Psoas muscle (tissue), 8 donors: ENCODE measurements around the gene DCTN2. TPM values are rescaled to one million over a fixed set of nuclear protein-coding genes. Genes with fewer than 3 reads are reported as not detected.

ENCODE experiments used
- ATAC-seq, 4 donors: fragments of 200-7000 bp; cut with Tn5 transposase; one replicate each; pipeline ENCODE4 v1.9.1; 2020; ENCODE audit warnings: moderate library complexity in 3 of 4, mild to moderate bottlenecking in 2 of 4
- DNase-seq, 2 donors: peaks; one replicate each; pipeline ENCODE4 v3.0.0-alpha.2; 2020
- H3K27ac ChIP-seq: fragments of 200-600 bp; one replicate; pipeline ENCODE4 v1.8.0; 2022
- H3K27me3 ChIP-seq, 3 donors: fragments of 200-600 bp in 1 of 3; one replicate each; pipeline versions ENCODE4 v1.6.1 to v1.8.0; 2013 to 2022; ENCODE audit warnings: low read length in 2 of 3, mild to moderate bottlenecking in 2 of 3, moderate library complexity in 1 of 3; ENCODE audit not compliant: insufficient read depth in 3 of 3
- H3K36me3 ChIP-seq, 2 donors: fragments of 200-600 bp in 1 of 2; one replicate each; pipeline versions ENCODE4 v1.6.1 to v1.8.0; 2013 to 2022; ENCODE audit warnings: low read depth in 1 of 2, mild to moderate bottlenecking in 1 of 2, moderate library complexity in 1 of 2; ENCODE audit not compliant: insufficient read depth in 1 of 2
- H3K4me1 ChIP-seq: fragments of 200-600 bp; one replicate; pipeline ENCODE4 v1.8.0; 2022
- H3K4me3 ChIP-seq: fragments of 200-600 bp; one replicate; pipeline ENCODE4 v1.8.0; 2022; ENCODE audit warnings: mild to moderate bottlenecking
- H3K9me3 ChIP-seq: fragments of 200-600 bp; one replicate; pipeline ENCODE4 v1.8.0; 2022
- CTCF ChIP-seq: fragments of 200-600 bp; IDR thresholded peaks from one replicate; pipeline ENCODE4 v1.8.0; 2022; ENCODE audit warnings: antibody characterized with exemption
- WGBS, 3 donors: extraction: QIAGEN DNeasy Blood & Tissue Kit; methylation state at CpG; one replicate each; pipeline versions ENCODE4 v1.1.6 to v1.1.7; 2013; 5-methylcytosine and 5-hydroxymethylcytosine counted together
- intact Hi-C, 2 donors: fragments of 100-400 bp; cut with DNase I; formaldehyde crosslinking; loops; one replicate each; pipeline versions ENCODE4 v1.11.0 to v1.14.2; 2022
- polyA plus RNA-seq, 3 donors: library from polyadenylated mRNA; stranded (reverse); fragments of 200-250 nt; gene quantifications; one replicate each; pipeline ENCODE4 v1.2.3, GENCODE V29; 2013
- total RNA-seq, 4 donors: library from RNA; stranded (reverse); fragmentation: NEBNext Ultra II Directional in 2 of 4; extraction: Animal tissue kit (Norgen Biotek cat#: 25700) in 2 of 4; gene quantifications; one replicate each; pipeline versions ENCODE4 v1.2.1 to v1.2.4, GENCODE V29; 2021 to 2023
- donor health status: healthy with polysubstance abuse.
- donor health status: DM: no; HTN: no; CAD: no; lungs with moderate emphysema.
- donor health status: Bipolar disorder and iron deficiency.
- donor health status: healthy.
- donor health status: DM: yes; HTN: yes; CAD: no.
- donor health status: DM: no; HTN: no; CAD: no.
- donor health status: DM: no; HTN: no; CAD: no.
- donor health status: DM: yes; HTN: yes; CAD: no.

DCTN2 gene
- total and polyA plus RNA-seq, 7 donors: 91.0 to 165 (median 108) TPM

GRCh38 chr12:57522887-57523705 lies 23.9 kb downstream of the DCTN2 start:
- intact Hi-C loops: loop anchor here in 1 of 2 donors (5.0 kb wide), 1 partner anchor 36 kb away; the partner anchor contains the start of gene MARS1
- no peak for TF ChIP-seq CTCF
- H3K36me3 ChIP-seq: peaks cover 0 to 42% of the 10 kb centered on the region in 2 donors
- ATAC-seq: peak in 1 of 4 donors; percentile 0
- H3K4me3 ChIP-seq: peak overlapping the region; percentile 96
- DNase-seq: peak; percentile 54 to 80
- H3K4me1 ChIP-seq: peaks cover 38% of the 10 kb centered on the region
- WGBS, 3 donors: 0 to 2% (median 1%) methylated on average over 14 to 38 of the region's 38 CpGs
- no peaks in the 10 kb centered on the region for H3K9me3 ChIP-seq
- peak overlapping the region; percentile 100 for H3K27ac ChIP-seq
- no peaks in the 10 kb centered on the region for H3K27me3 ChIP-seq

- ATAC-seq: peak; percentile 41 to 62 (median 52)
- H3K27ac ChIP-seq: peak within 1 kb of the TSS; percentile 100
- WGBS, 3 donors: 1% methylated on average over 21 to 57 of the region's 57 CpGs
- H3K4me1 ChIP-seq: peaks cover 47% of the 10 kb centered on the region
- DNase-seq: peak; percentile 94 to 97
- peak within 1 kb of the TSS; percentile 96 for H3K4me3 ChIP-seq
- no peaks in the 10 kb centered on the region for H3K27me3 ChIP-seq
- no peak for TF ChIP-seq CTCF
- no peaks in the 10 kb centered on the region for H3K9me3 ChIP-seq
- intact Hi-C loops: loop anchor here in 1 of 2 donors (5.0 kb wide), 1 partner anchor 35 kb away; the partner anchor contains the start of gene MARS1
- peaks cover 4 to 42% of the 10 kb centered on the region in 2 donors for H3K36me3 ChIP-seq
These were observed 24.7 kb downstream of the DCTN2 start, which contains the start of gene MBD6 for GRCh38 chr12:57522011-57522886. MBD6 (plus strand) TSS chr12:57522824; CDS start chr12:57524304, 1,480 bp downstream.

- peak in 2 of 4 donors; percentile 12 to 22 for ATAC-seq
- TF ChIP-seq CTCF: no peak
- WGBS, 3 donors: 29 to 40% (median 30%) methylated on average over 17 of the region's 17 CpGs
- H3K36me3 ChIP-seq: peaks cover 5 to 42% of the 10 kb centered on the region in 2 donors
- H3K9me3 ChIP-seq: no peaks in the 10 kb centered on the region
- H3K27me3 ChIP-seq: no peaks in the 10 kb centered on the region
- intact Hi-C loops: loop anchor here in 1 of 2 donors (5.0 kb wide), 1 partner anchor 34 kb away; the partner anchor contains the start of gene MARS1
- peak overlapping the region; percentile 96 for H3K4me3 ChIP-seq
- peak overlapping the region; percentile 100 for H3K27ac ChIP-seq
- peak; percentile 49 to 69 for DNase-seq
- peaks cover 50% of the 10 kb centered on the region for H3K4me1 ChIP-seq
These were observed 25.4 kb downstream of the DCTN2 start for GRCh38 chr12:57521525-57522010.

- no peaks in the 10 kb centered on the region for H3K9me3 ChIP-seq
- peaks cover 11 to 43% of the 10 kb centered on the region in 2 donors for H3K36me3 ChIP-seq
- H3K4me1 ChIP-seq: peaks cover 50% of the 10 kb centered on the region
- peak within 1 kb of the TSS; percentile 96 for H3K4me3 ChIP-seq
- intact Hi-C loops: loop anchor here in 1 of 2 donors (5.0 kb wide), 1 partner anchor 33 kb away; the partner anchor contains the start of gene MARS1
- WGBS, 3 donors: 1% methylated on average over 41 to 52 of the region's 52 CpGs
- no peaks in the 10 kb centered on the region for H3K27me3 ChIP-seq
- no peak for TF ChIP-seq CTCF
- H3K27ac ChIP-seq: peak within 1 kb of the TSS; percentile 100
- peak; percentile 100 for DNase-seq
- peak; percentile 81 to 85 (median 82) for ATAC-seq
These were observed 26.8 kb downstream of the DCTN2 start, which contains the start of gene DDIT3 for GRCh38 chr12:57520053-57520818. DDIT3 (minus strand) TSS chr12:57520514; CDS start chr12:57517406, 3,108 bp downstream.
